HEK293 (cell line): ENCODE measurements around the gene PSEN1.

Experiments
- CTCF ChIA-PET: fragments of 350-600 bp; formaldehyde crosslinking; extraction: SDS; loops from one replicate; lab custom pipeline; 2021; ENCODE audit warnings: antibody characterized with exemption; lab: Yijun Ruan, JAX
- POLR2A ChIA-PET: fragments of 300-600 bp; formaldehyde crosslinking; extraction: SDS; loops from one replicate; lab custom pipeline; 2020; ENCODE audit warnings: antibody characterized with exemption, inconsistent platforms; lab: Yijun Ruan, JAX
- H3K27ac ChIP-seq: fragments of 200-500 bp; sonication (Bioruptor generic); 2 replicates; pipeline ENCODE4 v1.5.1; 2014; ENCODE audit warnings: low read depth, low read length, control low read depth, inconsistent platforms; ENCODE audit errors: extremely low read depth
- H3K36me3 ChIP-seq, 2 experiments: fragments of 200-500 bp in 1 of 2; sonication (Bioruptor generic) in 1 of 2; 1 replicate in 1 of 2; 2 replicates in 1 of 2; pipeline ENCODE4 v1.5.1; 2014 to 2017; ENCODE audit warnings: inconsistent platforms in 2 of 2, low read length in 2 of 2; ENCODE audit not compliant: control insufficient read depth in 2 of 2, insufficient read depth in 1 of 2
- H3K4me1 ChIP-seq: fragments of 200-500 bp; sonication (Bioruptor generic); 2 replicates; pipeline ENCODE4 v1.5.1; 2014; ENCODE audit warnings: mild to moderate bottlenecking, low read length, inconsistent platforms; ENCODE audit not compliant: control insufficient read depth, insufficient read depth
- H3K4me3 ChIP-seq: 2 replicates; pipeline ENCODE4 v1.5.1; 2011; ENCODE audit warnings: low read depth, mild to moderate bottlenecking, control low read depth, low read length, moderate library complexity
- H3K9me3 ChIP-seq: fragments of 200-500 bp; sonication (Bioruptor generic); 2 replicates; pipeline ENCODE4 v1.5.1; 2014; ENCODE audit warnings: low read depth, low read length, inconsistent platforms; ENCODE audit not compliant: control insufficient read depth, insufficient read depth
- BCL11A ChIP-seq: fragments of 450-650 bp; formaldehyde crosslinking; IDR thresholded peaks from 2 replicates; pipeline ENCODE4 v1.5.1; 2016; ENCODE audit warnings: low read depth, missing biosample characterization, missing genetic modification characterization
- GLI4 ChIP-seq: fragments of 450-650 bp; formaldehyde crosslinking; IDR thresholded peaks from 2 replicates; pipeline ENCODE4 v1.5.1; 2016; ENCODE audit warnings: missing biosample characterization, missing genetic modification characterization
- KLF16 ChIP-seq: fragments of 450-650 bp; formaldehyde crosslinking; IDR thresholded peaks from 2 replicates; pipeline ENCODE4 v1.5.1; 2017; ENCODE audit warnings: missing biosample characterization, missing genetic modification characterization
- KLF7 ChIP-seq: fragments of 450-650 bp; formaldehyde crosslinking; IDR thresholded peaks from 2 replicates; pipeline ENCODE4 v1.5.1; 2016; ENCODE audit warnings: missing biosample characterization, missing genetic modification characterization, borderline replicate concordance
- RBAK ChIP-seq: fragments of 450-650 bp; formaldehyde crosslinking; IDR thresholded peaks from 2 replicates; pipeline ENCODE4 v1.5.1; 2016; ENCODE audit warnings: missing biosample characterization, missing genetic modification characterization
- SCRT2 ChIP-seq: fragments of 450-650 bp; formaldehyde crosslinking; IDR thresholded peaks from 2 replicates; pipeline ENCODE4 v1.5.1; 2016; ENCODE audit warnings: missing biosample characterization, missing genetic modification characterization
- SP2 ChIP-seq: fragments of 450-650 bp; formaldehyde crosslinking; IDR thresholded peaks from 2 replicates; pipeline ENCODE4 v1.5.1; 2016; ENCODE audit warnings: missing biosample characterization, missing genetic modification characterization
- TCF7L2 ChIP-seq: IDR thresholded peaks from 2 replicates; pipeline ENCODE4 v1.6.1; 2011; ENCODE audit warnings: low read depth, mild to moderate bottlenecking, inconsistent platforms, low read length, moderate library complexity, borderline replicate concordance
- ZBTB17 ChIP-seq: fragments of 450-650 bp; formaldehyde crosslinking; IDR thresholded peaks from 2 replicates; pipeline ENCODE4 v1.5.1; 2016; ENCODE audit warnings: missing biosample characterization, missing genetic modification characterization
- ZBTB48 ChIP-seq: fragments of 450-650 bp; formaldehyde crosslinking; IDR thresholded peaks from 2 replicates; pipeline ENCODE4 v1.5.1; 2016; ENCODE audit warnings: missing biosample characterization, missing genetic modification characterization
- ZNF24 ChIP-seq: fragments of 450-650 bp; formaldehyde crosslinking; IDR thresholded peaks from 2 replicates; pipeline ENCODE4 v1.5.1; 2016; ENCODE audit warnings: missing biosample characterization, missing genetic modification characterization
- ZNF311 ChIP-seq: fragments of 450-650 bp; formaldehyde crosslinking; IDR thresholded peaks from 2 replicates; pipeline ENCODE4 v1.5.1; 2017; ENCODE audit warnings: missing biosample characterization, missing genetic modification characterization, borderline replicate concordance
- ZNF350 ChIP-seq: fragments of 450-650 bp; formaldehyde crosslinking; IDR thresholded peaks from 2 replicates; pipeline ENCODE4 v1.5.0; 2017; ENCODE audit warnings: missing biosample characterization, mild to moderate bottlenecking, missing genetic modification characterization
- ZNF391 ChIP-seq: fragments of 450-650 bp; formaldehyde crosslinking; IDR thresholded peaks from 2 replicates; pipeline ENCODE4 v1.5.1; 2016; ENCODE audit warnings: low read depth, missing biosample characterization, missing genetic modification characterization, borderline replicate concordance
- ZNF404 ChIP-seq: fragments of 450-650 bp; formaldehyde crosslinking; IDR thresholded peaks from 2 replicates; pipeline ENCODE4 v1.5.1; 2017; ENCODE audit warnings: missing biosample characterization, missing genetic modification characterization
- ZNF433 ChIP-seq: fragments of 450-650 bp; formaldehyde crosslinking; IDR thresholded peaks from 2 replicates; pipeline ENCODE4 v1.5.1; 2016; ENCODE audit warnings: missing biosample characterization, missing genetic modification characterization, low read depth
- ZNF548 ChIP-seq: fragments of 450-650 bp; formaldehyde crosslinking; IDR thresholded peaks from 2 replicates; pipeline ENCODE4 v1.5.1; 2016; ENCODE audit warnings: missing biosample characterization, missing genetic modification characterization
- ZNF555 ChIP-seq: fragments of 450-650 bp; formaldehyde crosslinking; conservative IDR thresholded peaks from 2 replicates; pipeline ENCODE4 v1.5.1; 2017; ENCODE audit warnings: missing biosample characterization, mild to moderate bottlenecking, missing genetic modification characterization, inconsistent platforms
- ZNF561 ChIP-seq: fragments of 450-650 bp; IDR thresholded peaks from 2 replicates; pipeline ENCODE4 v1.5.1; 2018; ENCODE audit warnings: missing biosample characterization, missing genetic modification characterization, borderline replicate concordance
- ZNF624 ChIP-seq: fragments of 450-650 bp; formaldehyde crosslinking; IDR thresholded peaks from 2 replicates; pipeline ENCODE4 v1.5.1; 2017; ENCODE audit warnings: missing biosample characterization, missing genetic modification characterization
- ZNF830 ChIP-seq: fragments of 450-650 bp; IDR thresholded peaks from 2 replicates; pipeline ENCODE4 v1.5.0; 2018; ENCODE audit warnings: missing biosample characterization, missing genetic modification characterization, low read depth, mild to moderate bottlenecking, moderate library complexity
- TF ChIP-seq, protein P1 (sequence below): fragments of 450-650 bp; formaldehyde crosslinking; IDR thresholded peaks from 2 replicates; pipeline ENCODE4 v1.5.1; 2017; ENCODE audit warnings: missing biosample characterization, missing genetic modification characterization
- TF ChIP-seq, protein P2 (sequence below): fragments of 450-650 bp; formaldehyde crosslinking; IDR thresholded peaks from 2 replicates; pipeline ENCODE4 v1.5.1; 2016; ENCODE audit warnings: missing biosample characterization, missing genetic modification characterization
- TF ChIP-seq, protein P3 (sequence below): fragments of 450-650 bp; formaldehyde crosslinking; IDR thresholded peaks from 2 replicates; pipeline ENCODE4 v1.5.1; 2016; ENCODE audit warnings: missing biosample characterization, missing genetic modification characterization
- TF ChIP-seq, protein P4 (sequence below): fragments of 450-650 bp; formaldehyde crosslinking; IDR thresholded peaks from 2 replicates; pipeline ENCODE4 v1.5.1; 2016; ENCODE audit warnings: missing biosample characterization, missing genetic modification characterization, low read depth

The PSEN1 gene

DNA sequence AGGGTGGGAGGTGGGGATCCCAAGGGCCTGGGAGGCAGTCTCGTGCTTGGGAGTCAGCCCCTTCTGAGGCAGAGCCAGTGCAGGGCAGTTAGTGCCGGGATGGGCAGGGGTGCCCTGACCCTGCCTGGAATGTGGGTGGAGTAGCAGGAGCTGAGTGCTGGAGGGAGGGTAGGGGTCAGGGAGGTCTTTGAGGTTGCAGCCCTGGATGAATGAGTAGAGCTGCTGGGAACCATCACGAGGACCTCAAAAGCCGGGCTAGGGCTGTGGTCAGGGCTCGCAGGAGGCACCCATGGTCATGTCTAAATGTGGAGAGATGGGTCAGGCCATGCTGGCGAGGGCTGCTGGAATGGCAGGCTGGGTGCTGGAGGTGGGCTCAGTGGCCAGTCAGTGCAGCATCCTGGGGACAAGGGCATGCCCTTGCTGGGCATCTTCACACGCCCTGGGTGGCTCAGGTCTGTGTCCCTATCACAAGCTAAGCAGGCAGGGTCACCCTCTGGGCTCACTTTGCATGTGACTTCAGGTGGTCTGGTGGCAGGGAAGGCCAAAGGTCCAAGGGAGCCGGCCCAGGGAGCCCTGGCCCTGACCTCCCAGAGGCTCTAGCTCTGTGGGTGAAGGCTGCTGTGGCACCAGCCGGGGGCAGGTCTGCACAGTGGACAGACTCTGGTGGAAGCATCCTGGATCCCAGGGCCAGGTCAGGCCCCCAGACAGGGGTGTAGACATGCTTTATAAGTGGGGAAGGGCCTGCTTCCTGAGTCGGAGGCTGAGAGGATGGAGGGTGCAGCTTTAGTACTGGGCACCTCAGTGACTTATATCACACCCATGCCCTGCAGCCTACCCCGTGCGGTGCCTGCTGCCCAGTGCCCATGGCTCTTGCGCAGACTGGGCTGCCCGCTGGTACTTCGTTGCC lies 125.5 kb downstream of the PSEN1 start:
- Histone ChIP-seq H3K4me1 (no peaks in the 10 kb centered on the region), H3K36me3 (no peaks in the 10 kb centered on the region; a peak in 1 of 3 replicates), H3K4me3 (no peak overlapping the region), H3K9me3 (no peaks in the 10 kb centered on the region), H3K27ac (no peak overlapping the region)
- TF ChIP-seq, protein P1, sequence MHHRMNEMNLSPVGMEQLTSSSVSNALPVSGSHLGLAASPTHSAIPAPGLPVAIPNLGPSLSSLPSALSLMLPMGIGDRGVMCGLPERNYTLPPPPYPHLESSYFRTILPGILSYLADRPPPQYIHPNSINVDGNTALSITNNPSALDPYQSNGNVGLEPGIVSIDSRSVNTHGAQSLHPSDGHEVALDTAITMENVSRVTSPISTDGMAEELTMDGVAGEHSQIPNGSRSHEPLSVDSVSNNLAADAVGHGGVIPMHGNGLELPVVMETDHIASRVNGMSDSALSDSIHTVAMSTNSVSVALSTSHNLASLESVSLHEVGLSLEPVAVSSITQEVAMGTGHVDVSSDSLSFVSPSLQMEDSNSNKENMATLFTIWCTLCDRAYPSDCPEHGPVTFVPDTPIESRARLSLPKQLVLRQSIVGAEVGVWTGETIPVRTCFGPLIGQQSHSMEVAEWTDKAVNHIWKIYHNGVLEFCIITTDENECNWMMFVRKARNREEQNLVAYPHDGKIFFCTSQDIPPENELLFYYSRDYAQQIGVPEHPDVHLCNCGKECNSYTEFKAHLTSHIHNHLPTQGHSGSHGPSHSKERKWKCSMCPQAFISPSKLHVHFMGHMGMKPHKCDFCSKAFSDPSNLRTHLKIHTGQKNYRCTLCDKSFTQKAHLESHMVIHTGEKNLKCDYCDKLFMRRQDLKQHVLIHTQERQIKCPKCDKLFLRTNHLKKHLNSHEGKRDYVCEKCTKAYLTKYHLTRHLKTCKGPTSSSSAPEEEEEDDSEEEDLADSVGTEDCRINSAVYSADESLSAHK (tag by site-specific recombination): no peak
- TF ChIP-seq GLI4 (tag by site-specific recombination): no peak
- TF ChIP-seq ZNF561 (tag by site-specific recombination): no peak
- no peak for TF ChIP-seq ZBTB17 (tag by site-specific recombination)
- no peak for TF ChIP-seq ZNF391 (tag by site-specific recombination)
- TF ChIP-seq ZNF311 (tag by site-specific recombination): no peak
- TF ChIP-seq SCRT2 (tag by site-specific recombination): no peak
- TF ChIP-seq BCL11A (tag by site-specific recombination): no peak
- no peak for TF ChIP-seq ZNF548 (tag by site-specific recombination)
- no peak for TF ChIP-seq ZNF433
- CTCF ChIA-PET: interaction anchor here (0.5 to 0.6 kb wide), 2 partner anchors 35 to 202 kb away, joined by 4 to 7 read pairs; no protein-coding TSS in a partner anchor
- POLR2A ChIA-PET: no interaction called here

DNA sequence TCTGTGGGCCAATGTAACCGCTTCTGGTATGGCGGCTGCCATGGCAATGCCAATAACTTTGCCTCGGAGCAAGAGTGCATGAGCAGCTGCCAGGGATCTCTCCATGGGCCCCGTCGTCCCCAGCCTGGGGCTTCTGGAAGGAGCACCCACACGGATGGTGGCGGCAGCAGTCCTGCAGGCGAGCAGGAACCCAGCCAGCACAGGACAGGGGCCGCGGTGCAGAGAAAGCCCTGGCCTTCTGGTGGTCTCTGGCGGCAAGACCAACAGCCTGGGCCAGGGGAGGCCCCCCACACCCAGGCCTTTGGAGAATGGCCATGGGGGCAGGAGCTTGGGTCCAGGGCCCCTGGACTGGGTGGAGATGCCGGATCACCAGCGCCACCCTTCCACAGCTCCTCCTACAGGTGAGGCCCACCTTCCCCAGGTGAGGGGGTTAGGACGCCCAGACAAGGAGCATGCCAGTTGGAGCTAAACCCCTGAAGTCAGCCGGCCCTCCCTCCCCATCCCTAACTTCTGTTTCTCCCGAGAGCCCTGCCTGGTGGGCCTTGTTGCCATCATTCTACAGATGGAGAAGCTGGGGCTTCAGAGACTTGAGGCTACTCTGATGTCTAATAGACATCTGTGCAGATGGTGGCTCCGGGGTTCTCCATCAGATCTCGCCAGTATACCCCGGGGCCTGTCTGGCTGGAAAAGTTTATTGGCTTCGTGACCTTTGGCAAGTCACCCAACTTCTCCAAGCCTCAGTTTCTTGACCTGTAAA lies 126.3 kb downstream of the PSEN1 start:
- H3K4me1 ChIP-seq: no peaks in the 10 kb centered on the region
- CTCF ChIA-PET: interaction anchor here (0.5 to 0.9 kb wide), 2 partner anchors 34 to 89 kb away, joined by 3 to 7 read pairs; no protein-coding TSS in a partner anchor
- POLR2A ChIA-PET: no interaction called here
- no peak overlapping the region for H3K27ac ChIP-seq
- no peaks in the 10 kb centered on the region for H3K9me3 ChIP-seq
- no peak for TF ChIP-seq ZNF24 (tag by site-specific recombination)
- no peak for TF ChIP-seq KLF16 (tag by site-specific recombination)
- no peak for TF ChIP-seq ZBTB48 (tag by site-specific recombination)
- TF ChIP-seq TCF7L2: no peak
- TF ChIP-seq KLF7: no peak
- TF ChIP-seq RBAK (tag by site-specific recombination): no peak
- no peak for TF ChIP-seq ZNF555 (tag by site-specific recombination)
- no peak for TF ChIP-seq ZNF830 (tag by site-specific recombination)
- no peak for TF ChIP-seq SP2 (tag by site-specific recombination)
- TF ChIP-seq ZNF624 (tag by site-specific recombination): no peak
- no peak for TF ChIP-seq ZNF404 (tag by site-specific recombination)
- TF ChIP-seq ZNF350: no peak
- TF ChIP-seq, protein P2, sequence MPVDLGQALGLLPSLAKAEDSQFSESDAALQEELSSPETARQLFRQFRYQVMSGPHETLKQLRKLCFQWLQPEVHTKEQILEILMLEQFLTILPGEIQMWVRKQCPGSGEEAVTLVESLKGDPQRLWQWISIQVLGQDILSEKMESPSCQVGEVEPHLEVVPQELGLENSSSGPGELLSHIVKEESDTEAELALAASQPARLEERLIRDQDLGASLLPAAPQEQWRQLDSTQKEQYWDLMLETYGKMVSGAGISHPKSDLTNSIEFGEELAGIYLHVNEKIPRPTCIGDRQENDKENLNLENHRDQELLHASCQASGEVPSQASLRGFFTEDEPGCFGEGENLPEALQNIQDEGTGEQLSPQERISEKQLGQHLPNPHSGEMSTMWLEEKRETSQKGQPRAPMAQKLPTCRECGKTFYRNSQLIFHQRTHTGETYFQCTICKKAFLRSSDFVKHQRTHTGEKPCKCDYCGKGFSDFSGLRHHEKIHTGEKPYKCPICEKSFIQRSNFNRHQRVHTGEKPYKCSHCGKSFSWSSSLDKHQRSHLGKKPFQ (tag by site-specific recombination): no peak
- TF ChIP-seq, protein P3, sequence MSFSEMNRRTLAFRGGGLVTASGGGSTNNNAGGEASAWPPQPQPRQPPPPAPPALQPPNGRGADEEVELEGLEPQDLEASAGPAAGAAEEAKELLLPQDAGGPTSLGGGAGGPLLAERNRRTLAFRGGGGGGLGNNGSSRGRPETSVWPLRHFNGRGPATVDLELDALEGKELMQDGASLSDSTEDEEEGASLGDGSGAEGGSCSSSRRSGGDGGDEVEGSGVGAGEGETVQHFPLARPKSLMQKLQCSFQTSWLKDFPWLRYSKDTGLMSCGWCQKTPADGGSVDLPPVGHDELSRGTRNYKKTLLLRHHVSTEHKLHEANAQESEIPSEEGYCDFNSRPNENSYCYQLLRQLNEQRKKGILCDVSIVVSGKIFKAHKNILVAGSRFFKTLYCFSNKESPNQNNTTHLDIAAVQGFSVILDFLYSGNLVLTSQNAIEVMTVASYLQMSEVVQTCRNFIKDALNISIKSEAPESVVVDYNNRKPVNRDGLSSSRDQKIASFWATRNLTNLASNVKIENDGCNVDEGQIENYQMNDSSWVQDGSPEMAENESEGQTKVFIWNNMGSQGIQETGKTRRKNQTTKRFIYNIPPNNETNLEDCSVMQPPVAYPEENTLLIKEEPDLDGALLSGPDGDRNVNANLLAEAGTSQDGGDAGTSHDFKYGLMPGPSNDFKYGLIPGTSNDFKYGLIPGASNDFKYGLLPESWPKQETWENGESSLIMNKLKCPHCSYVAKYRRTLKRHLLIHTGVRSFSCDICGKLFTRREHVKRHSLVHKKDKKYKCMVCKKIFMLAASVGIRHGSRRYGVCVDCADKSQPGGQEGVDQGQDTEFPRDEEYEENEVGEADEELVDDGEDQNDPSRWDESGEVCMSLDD (tag by site-specific recombination): no peak
- TF ChIP-seq, protein P4, sequence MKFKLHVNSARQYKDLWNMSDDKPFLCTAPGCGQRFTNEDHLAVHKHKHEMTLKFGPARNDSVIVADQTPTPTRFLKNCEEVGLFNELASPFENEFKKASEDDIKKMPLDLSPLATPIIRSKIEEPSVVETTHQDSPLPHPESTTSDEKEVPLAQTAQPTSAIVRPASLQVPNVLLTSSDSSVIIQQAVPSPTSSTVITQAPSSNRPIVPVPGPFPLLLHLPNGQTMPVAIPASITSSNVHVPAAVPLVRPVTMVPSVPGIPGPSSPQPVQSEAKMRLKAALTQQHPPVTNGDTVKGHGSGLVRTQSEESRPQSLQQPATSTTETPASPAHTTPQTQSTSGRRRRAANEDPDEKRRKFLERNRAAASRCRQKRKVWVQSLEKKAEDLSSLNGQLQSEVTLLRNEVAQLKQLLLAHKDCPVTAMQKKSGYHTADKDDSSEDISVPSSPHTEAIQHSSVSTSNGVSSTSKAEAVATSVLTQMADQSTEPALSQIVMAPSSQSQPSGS (tag by site-specific recombination): no peak
- H3K36me3 ChIP-seq: no peaks in the 10 kb centered on the region; a peak in 1 of 3 replicates
- H3K4me3 ChIP-seq: no peak overlapping the region
